HCT116 (cell line): ENCODE results near the gene TAS2R60.

ENCODE experiments used
- EZH2 ChIP-seq: fragments of 200-600 bp; sonication (generic); IDR thresholded peaks from 2 replicates; pipeline ENCODE4 v1.6.1; 2017; ENCODE audit warnings: antibody characterized with exemption, mixed run types
- MAX ChIP-seq: IDR thresholded peaks from 2 replicates; pipeline ENCODE4 v1.6.1; 2012

- TF ChIP-seq EZH2: no peak
- no peak for TF ChIP-seq MAX
Observed at GRCh38 chr7:143458681-143459080, 15.4 kb downstream of the TAS2R60 start.
